ENCODE measurements around the gene EFNA1. TPM values are rescaled to one million over a fixed set of nuclear protein-coding genes. Genes with fewer than 3 reads are reported as not detected.

EFNA1 gene
- total and polyA plus RNA-seq, 2 of the 13 experiments (the other 11 are each of a cell fraction or from before 2014, with no cell fraction given) = 81.8 to 874 TPM

DNA sequence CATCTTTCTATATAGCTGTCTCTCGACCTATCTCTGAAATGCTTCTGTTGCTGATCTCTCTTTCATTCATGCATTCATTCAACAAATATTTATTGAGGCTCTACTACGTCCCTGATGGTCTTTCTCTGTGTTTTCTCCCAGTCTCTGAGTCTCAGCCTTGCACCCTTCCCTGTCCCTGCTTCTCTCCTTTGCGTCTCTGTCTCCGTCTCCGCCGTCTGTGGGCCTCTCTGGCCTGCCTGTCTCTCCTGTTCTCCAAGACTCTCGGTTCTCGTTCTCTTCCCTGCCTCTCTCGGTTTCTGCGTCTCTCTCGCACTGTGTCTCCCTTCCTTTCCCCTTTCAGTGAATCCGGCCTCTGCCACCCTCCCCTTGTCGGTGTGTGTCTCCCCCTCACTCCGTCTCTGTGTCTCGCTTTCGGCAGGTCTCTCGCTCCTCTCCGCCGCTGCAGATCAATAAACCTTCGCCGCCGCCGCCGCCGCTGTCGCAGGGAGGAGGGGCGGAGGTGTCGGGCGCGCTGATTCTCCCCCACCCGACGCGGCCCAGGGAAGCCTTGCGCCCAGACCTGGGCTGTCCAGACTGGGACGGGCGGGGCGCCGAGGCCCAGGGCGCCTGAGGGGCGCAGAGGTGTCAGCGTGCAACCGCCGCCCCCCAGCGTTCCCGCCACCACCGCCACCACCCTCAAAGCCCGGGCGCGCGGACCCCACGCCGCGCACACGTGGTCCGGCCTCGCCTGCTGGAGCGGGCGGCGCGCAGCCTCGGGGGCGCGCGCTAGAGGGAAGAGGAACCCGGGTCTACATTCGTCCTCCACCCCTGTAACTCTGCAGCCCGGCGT lies 46.0 kb upstream of the EFNA1 start (continued):
- TF ChIP-seq, protein P1, sequence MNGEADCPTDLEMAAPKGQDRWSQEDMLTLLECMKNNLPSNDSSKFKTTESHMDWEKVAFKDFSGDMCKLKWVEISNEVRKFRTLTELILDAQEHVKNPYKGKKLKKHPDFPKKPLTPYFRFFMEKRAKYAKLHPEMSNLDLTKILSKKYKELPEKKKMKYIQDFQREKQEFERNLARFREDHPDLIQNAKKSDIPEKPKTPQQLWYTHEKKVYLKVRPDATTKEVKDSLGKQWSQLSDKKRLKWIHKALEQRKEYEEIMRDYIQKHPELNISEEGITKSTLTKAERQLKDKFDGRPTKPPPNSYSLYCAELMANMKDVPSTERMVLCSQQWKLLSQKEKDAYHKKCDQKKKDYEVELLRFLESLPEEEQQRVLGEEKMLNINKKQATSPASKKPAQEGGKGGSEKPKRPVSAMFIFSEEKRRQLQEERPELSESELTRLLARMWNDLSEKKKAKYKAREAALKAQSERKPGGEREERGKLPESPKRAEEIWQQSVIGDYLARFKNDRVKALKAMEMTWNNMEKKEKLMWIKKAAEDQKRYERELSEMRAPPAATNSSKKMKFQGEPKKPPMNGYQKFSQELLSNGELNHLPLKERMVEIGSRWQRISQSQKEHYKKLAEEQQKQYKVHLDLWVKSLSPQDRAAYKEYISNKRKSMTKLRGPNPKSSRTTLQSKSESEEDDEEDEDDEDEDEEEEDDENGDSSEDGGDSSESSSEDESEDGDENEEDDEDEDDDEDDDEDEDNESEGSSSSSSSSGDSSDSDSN (CRISPR knock-in tag; IDR thresholded peaks at IDR 0.05) = peak; percentile 42; the same call in 1 of the 2 replicates
- 0 out of 2 replicates have a peak, but pooled peaks have one; percentile 65 for TF ChIP-seq TMF1 (CRISPR knock-in tag; IDR thresholded peaks at IDR 0.05; ENCODE audit: low read depth)
- no peak for TF ChIP-seq XBP1 (CRISPR knock-in tag; IDR thresholded peaks at IDR 0.05)
- TF ChIP-seq, protein P2, sequence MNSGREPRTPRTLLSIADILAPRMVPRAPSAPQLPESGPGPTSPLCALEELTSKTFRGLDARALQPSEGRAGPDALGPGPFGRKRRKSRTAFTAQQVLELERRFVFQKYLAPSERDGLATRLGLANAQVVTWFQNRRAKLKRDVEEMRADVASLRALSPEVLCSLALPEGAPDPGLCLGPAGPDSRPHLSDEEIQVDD (CRISPR knock-in tag; IDR thresholded peaks at IDR 0.05; ENCODE audit: borderline replicate concordance) = 0 out of 2 replicates have a peak, but pooled peaks have one; percentile 22
- no peak for TF ChIP-seq STAT5B (CRISPR knock-in tag; IDR thresholded peaks at IDR 0.05)
- TF ChIP-seq KAT2B (IDR thresholded peaks at IDR 0.05; ENCODE audit: borderline replicate concordance, low read depth, low read length) = no peak
- no peak for TF ChIP-seq RFXAP (CRISPR knock-in tag; IDR thresholded peaks at IDR 0.05; ENCODE audit: borderline replicate concordance)
- TF ChIP-seq TCF7L2 (IDR thresholded peaks at IDR 0.05; ENCODE audit: low read depth, low read length) = no peak
- TF ChIP-seq, protein P3, sequence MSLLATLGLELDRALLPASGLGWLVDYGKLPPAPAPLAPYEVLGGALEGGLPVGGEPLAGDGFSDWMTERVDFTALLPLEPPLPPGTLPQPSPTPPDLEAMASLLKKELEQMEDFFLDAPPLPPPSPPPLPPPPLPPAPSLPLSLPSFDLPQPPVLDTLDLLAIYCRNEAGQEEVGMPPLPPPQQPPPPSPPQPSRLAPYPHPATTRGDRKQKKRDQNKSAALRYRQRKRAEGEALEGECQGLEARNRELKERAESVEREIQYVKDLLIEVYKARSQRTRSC (CRISPR knock-in tag; IDR thresholded peaks at IDR 0.05; ENCODE audit: low read depth) = no peak
- TF ChIP-seq SALL1 (CRISPR knock-in tag; IDR thresholded peaks at IDR 0.05) = peak; percentile 44
- TF ChIP-seq FOSL1 (CRISPR knock-in tag; IDR thresholded peaks at IDR 0.05; ENCODE audit: borderline replicate concordance) = no peak
- no peak for TF ChIP-seq MBNL3 (CRISPR knock-in tag; conservative IDR thresholded peaks at IDR 0.05)
- TF ChIP-seq ZNF776 (CRISPR knock-in tag; IDR thresholded peaks at IDR 0.05) = no peak
- TF ChIP-seq, protein P4, sequence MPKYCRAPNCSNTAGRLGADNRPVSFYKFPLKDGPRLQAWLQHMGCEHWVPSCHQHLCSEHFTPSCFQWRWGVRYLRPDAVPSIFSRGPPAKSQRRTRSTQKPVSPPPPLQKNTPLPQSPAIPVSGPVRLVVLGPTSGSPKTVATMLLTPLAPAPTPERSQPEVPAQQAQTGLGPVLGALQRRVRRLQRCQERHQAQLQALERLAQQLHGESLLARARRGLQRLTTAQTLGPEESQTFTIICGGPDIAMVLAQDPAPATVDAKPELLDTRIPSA (CRISPR knock-in tag; IDR thresholded peaks at IDR 0.05; ENCODE audit: borderline replicate concordance) = no peak
- TF ChIP-seq ARNT (IDR thresholded peaks at IDR 0.05) = no peak
- peak; percentile 46; the same call in 1 of the 2 replicates for TF ChIP-seq ZNF547 (CRISPR knock-in tag; IDR thresholded peaks at IDR 0.05)
- TF ChIP-seq, protein P5, sequence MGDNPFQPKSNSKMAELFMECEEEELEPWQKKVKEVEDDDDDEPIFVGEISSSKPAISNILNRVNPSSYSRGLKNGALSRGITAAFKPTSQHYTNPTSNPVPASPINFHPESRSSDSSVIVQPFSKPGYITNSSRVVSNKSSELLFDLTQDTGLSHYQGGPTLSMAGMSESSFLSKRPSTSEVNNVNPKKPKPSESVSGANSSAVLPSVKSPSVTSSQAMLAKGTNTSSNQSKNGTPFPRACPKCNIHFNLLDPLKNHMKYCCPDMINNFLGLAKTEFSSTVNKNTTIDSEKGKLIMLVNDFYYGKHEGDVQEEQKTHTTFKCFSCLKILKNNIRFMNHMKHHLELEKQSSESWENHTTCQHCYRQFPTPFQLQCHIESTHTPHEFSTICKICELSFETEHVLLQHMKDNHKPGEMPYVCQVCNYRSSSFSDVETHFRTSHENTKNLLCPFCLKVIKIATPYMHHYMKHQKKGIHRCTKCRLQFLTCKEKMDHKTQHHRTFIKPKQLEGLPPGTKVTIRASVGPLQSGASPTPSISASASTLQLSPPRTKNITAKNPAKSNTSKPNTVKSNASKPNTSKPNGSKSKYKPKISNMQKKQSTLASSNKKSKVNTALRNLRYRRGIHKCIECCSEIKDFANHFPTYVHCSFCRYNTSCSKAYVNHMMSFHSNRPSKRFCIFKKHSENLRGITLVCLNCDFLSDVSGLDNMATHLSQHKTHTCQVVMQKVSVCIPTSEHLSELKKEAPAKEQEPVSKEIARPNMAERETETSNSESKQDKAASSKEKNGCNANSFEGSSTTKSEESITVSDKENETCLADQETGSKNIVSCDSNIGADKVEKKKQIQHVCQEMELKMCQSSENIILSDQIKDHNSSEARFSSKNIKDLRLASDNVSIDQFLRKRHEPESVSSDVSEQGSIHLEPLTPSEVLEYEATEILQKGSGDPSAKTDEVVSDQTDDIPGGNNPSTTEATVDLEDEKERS (CRISPR knock-in tag; IDR thresholded peaks at IDR 0.05) = no peak
- TF ChIP-seq ZNF777 (CRISPR knock-in tag; IDR thresholded peaks at IDR 0.05) = peak; percentile 64; the same call in 1 of the 2 replicates
- TF ChIP-seq HNRNPLL (IDR thresholded peaks at IDR 0.05; ENCODE audit: low read depth, low read length, poor library complexity, severe bottlenecking) = peak; percentile 9
- no peak for TF ChIP-seq ZNF83 (CRISPR knock-in tag; IDR thresholded peaks at IDR 0.05; ENCODE audit: borderline replicate concordance)
- TF ChIP-seq, protein P6, sequence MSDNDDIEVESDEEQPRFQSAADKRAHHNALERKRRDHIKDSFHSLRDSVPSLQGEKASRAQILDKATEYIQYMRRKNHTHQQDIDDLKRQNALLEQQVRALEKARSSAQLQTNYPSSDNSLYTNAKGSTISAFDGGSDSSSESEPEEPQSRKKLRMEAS (IDR thresholded peaks at IDR 0.05) = peak; percentile 67; the same call in 1 of the 2 replicates

All from HepG2 (cell line).